ENCODE data around the gene EYA3.

Gene EYA3

GRCh38 chr1:28112388-28113241 is 24.2 kb upstream of the EYA3 start:
- DNase-seq, result no peak

GRCh38 chr1:28111157-28111556 is 22.7 kb upstream of the EYA3 start:
- no peak for DNase-seq

GRCh38 chr1:28110555-28110954 is 22.1 kb upstream of the EYA3 start:
- DNase-seq, result no peak

DNA sequence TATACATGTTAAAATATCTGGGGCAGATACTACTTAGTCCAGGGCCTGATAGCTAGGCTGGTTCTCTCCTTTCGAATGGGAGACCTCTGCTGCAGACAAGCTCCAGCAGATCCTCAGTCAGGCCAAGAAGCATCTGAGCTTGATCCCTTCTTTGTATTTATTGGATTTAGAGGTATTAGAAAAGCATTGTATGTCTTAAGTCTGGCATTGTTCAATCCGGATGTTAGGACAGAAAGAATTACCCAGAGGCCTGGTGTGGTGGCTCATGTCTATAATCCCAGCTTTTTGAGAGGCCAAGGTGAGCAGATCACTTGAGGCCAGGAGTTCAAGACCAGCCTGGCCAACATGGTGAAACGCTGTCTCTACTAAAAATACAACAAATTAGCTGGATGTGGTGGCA is 21.2 kb upstream of the EYA3 start:
- DNase-seq, result no peak

DNA sequence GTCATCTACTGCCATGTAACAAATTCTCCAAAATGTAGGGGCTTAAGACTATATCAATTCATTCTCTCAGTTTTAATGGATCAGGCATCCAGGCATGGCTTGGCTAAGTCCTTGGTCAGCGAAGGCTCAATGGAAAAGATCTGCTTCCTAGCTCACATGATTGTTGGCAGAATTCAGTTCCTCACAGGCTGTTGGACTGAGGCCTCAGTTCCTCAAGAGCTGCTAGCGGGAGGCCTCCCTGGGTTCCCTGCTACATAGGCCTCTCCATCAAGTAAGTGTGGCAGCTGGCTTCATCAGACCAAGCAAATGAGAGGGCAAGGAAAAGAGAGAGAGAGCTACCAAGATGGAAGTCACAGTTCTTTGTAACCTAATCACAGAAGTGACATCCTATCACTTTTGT is 19.6 kb upstream of the EYA3 start:
- no peak for DNase-seq

DNA sequence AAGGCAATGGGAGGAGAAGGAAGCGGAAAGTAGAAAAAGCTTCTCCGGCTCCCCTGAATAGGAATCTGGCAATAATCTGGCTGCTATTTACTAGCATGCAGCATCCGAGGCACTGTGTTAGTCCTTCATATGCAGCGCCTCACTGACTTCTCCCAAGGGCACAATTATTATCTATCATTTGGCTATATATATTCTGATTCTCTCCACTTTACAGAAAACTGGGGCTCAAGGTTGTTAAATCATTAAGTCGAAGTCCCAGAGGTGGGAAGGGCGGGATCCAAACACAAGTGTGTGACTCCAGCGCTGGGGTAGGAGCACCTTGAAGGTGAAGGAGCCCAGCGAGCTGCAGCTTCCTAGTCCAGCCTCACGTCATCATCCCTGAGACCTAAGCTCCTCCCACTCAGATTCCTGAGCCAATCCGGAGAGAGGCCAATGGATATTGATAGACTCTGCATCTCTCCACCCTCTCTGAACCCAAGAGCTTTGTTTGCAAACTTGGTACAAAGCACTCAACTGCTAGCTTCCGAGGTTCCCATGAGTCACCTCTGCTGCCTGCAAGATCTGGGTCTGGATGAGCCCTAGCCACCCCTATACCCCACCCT is 16.6 kb upstream of the EYA3 start:
- no peak for DNase-seq

GRCh38 chr1:28102189-28102588 is 13.8 kb upstream of the EYA3 start:
- DNase-seq, result no peak

GRCh38 chr1:28099050-28099769 is 10.8 kb upstream of the EYA3 start:
- DNase-seq, result no peak

- no peak for DNase-seq
Measured at GRCh38 chr1:28097100-28097472, 8.7 kb upstream of the EYA3 start.

DNA sequence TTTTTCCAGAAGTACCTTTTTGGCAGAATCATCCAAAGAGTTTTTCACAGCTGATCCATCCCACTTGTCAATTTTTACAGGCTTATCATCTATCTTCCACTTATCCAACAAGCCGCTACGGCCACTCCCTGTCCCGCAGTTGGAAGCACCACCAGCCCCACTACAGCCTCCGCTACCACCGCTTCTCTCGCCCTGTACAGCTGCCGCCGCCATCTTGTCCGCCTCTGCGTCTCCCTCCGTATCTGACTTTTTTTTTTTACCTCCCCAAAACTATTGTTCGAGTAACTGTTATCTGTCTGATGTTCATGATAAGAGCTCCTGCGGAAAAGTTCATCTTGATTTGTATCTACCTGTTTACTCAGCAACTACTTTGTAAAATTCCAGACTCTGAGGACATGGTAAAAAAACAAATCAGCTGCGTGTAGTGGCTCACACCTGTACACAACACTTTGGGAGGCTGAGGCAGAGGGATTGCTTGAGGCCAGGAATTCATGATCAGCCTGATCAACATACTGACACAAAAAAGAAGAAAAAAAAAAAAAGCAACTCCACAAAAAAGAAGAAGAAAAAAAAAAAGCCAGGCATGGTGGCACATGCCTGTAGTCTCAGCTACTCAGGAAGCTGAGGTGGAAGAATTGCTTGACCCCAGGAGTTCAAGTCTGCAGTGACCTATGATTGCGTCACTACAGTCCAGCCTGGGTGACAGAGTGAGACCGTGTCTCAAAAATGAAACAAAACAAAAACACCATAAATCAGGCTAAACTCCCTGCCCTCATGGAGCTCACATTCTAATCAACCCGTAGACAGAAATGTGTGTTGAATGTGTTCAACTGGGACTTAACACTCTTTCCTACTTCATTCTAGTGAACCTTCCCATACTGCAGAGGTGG is 8.0 kb upstream of the EYA3 start:
- no peak for DNase-seq

- peak; percentile 38 for DNase-seq
Measured at GRCh38 chr1:28091043-28091781, 2.8 kb upstream of the EYA3 start.

GRCh38 chr1:28087614-28088167 is 719 bp downstream of the EYA3 start:
- no peak for DNase-seq

DNA sequence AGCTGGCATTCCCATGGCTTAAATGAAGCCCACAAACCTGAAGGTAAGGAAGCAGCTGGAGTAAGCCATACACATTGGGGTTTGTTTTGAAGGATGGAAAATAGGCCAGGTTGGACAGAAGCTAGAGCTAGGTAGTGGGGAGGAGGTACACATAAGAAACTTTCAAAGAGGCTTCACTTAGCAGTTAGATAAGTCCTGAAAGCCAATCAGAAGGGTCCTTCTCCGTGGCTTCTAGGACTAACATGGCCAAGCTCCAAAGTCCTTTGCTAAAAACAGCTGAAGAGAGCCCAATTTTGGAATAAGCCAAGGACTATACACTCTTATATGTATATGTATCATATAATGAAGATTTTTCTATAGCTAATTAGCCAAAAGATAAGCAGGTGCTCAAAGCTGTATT is 1.8 kb downstream of the EYA3 start:
- no peak for DNase-seq

DNA sequence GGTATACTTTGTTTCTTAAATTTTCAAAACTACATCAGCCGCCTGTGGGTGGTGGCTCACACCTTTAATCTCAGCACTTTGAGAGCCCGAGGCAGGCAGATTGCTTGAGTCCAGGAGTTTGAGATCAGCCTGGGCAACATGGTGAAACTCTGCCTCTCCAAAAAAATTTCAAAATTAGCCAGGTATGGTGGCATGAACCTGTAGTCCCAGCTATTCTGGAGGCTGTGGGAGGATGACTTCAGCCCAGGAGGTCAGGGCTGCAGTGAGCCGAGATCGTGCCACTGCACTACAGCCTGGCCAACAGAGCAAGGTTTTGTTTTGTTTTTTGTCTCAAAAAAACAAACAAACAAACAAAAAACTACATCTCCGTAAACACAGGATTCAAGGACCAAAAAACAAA is 3.3 kb downstream of the EYA3 start:
- DNase-seq, result no peak

GRCh38 chr1:28083876-28084275 is 4.5 kb downstream of the EYA3 start:
- no peak for DNase-seq

GRCh38 chr1:28078680-28079626 is 9.5 kb downstream of the EYA3 start:
- DNase-seq, result no peak

DNA sequence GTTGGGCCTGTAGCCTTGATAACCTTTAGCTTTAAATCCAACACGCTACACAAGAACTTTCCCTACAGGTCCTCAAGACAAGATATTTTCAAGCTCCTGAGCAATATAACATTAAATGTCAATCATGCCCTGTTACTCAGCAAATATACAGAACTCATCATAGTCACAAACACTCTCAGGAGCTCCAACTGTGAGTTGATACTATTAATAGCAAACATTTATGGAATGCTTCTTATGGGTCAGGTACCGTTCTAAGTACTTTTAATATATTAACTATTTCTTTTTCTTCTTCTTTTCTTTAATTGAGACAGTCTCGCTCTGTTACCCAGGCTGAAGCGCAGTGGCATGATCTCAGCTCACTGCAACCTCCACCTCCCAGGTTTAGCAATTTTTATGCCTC is 10.1 kb downstream of the EYA3 start:
- no peak for DNase-seq

DNA sequence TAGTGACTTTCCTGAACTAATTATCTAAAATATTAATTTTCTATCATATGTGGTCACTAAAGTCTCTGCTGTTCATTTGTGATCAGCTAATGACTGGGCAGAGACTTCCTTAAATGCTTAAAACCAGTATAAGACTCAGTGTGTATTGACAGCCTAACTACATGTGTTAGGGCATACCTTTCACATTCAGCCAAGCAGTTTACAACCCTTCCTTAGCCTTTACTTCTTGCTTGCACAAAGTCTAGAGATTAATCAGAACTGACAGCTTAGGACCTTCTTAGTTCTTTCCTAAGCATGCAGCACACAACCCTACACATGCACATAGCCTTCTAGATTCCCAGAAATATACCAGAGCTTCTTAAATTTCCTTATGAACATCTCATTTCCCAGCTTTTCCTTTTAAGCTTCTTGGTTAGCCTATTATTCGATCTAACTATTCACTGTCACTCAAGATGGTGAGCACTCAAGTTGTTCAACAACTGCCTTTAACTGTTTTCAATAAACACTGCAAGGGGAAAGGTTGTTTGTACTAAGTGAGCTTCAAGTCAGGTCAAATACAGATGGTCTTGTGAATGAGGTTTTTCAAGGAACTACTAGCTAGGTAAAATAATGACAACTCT is 13.4 kb downstream of the EYA3 start:
- DNase-seq, result no peak

GRCh38 chr1:28073867-28074266 is 14.5 kb downstream of the EYA3 start:
- DNase-seq, result no peak

- no peak for DNase-seq
Measured at GRCh38 chr1:28071813-28072212, 16.6 kb downstream of the EYA3 start.

Data from 8988T (cell line).